ENCODE data around the gene RGS10. TPM values are rescaled to one million over a fixed set of nuclear protein-coding genes. Genes with fewer than 3 reads are reported as not detected.

RGS10 gene
- polyA plus RNA-seq, 1 donor = 35.7 TPM

GRCh38 chr10:119518176-119518575, 24.3 kb downstream of the RGS10 start:
- no peak for DNase-seq (ENCODE audit: low read depth)

- no peak for DNase-seq (ENCODE audit: low read depth)
These were observed 25.0 kb downstream of the RGS10 start for GRCh38 chr10:119517235-119518141.

- no peak for DNase-seq (ENCODE audit: low read depth)
These were observed 25.9 kb downstream of the RGS10 start for GRCh38 chr10:119516381-119517234.

GRCh38 chr10:119515511-119516045, 26.9 kb downstream of the RGS10 start:
- DNase-seq (ENCODE audit: low read depth) = no peak

- no peak for DNase-seq (ENCODE audit: low read depth)
These were observed 27.7 kb downstream of the RGS10 start for GRCh38 chr10:119514819-119515218.

GRCh38 chr10:119511828-119512515, 30.5 kb downstream of the RGS10 start:
- DNase-seq (ENCODE audit: low read depth) = no peak

- no peak for DNase-seq (ENCODE audit: low read depth)
These were observed 32.5 kb downstream of the RGS10 start for GRCh38 chr10:119509909-119510451.

GRCh38 chr10:119507115-119507514, 35.4 kb downstream of the RGS10 start:
- DNase-seq (ENCODE audit: low read depth) = no peak

GRCh38 chr10:119505588-119506315, 36.8 kb downstream of the RGS10 start:
- DNase-seq (ENCODE audit: low read depth) = no peak

- DNase-seq (ENCODE audit: low read depth) = peak; percentile 95
These were observed 37.4 kb downstream of the RGS10 start for GRCh38 chr10:119505131-119505551.

GRCh38 chr10:119504651-119505050, 37.9 kb downstream of the RGS10 start:
- DNase-seq (ENCODE audit: low read depth) = no peak

- no peak for DNase-seq (ENCODE audit: low read depth)
These were observed 38.7 kb downstream of the RGS10 start for GRCh38 chr10:119503821-119504220.

- DNase-seq (ENCODE audit: low read depth) = no peak
These were observed 39.8 kb downstream of the RGS10 start for GRCh38 chr10:119502618-119503155.

GRCh38 chr10:119502209-119502608, 40.3 kb downstream of the RGS10 start:
- DNase-seq (ENCODE audit: low read depth) = no peak

GRCh38 chr10:119501690-119502089, 40.8 kb downstream of the RGS10 start:
- DNase-seq (ENCODE audit: low read depth) = no peak

GRCh38 chr10:119500821-119501220, 41.7 kb downstream of the RGS10 start:
- DNase-seq (ENCODE audit: low read depth) = no peak

GRCh38 chr10:119500123-119500795, 42.3 kb downstream of the RGS10 start:
- no peak for DNase-seq (ENCODE audit: low read depth)

GRCh38 chr10:119499677-119500002, 42.9 kb downstream of the RGS10 start:
- DNase-seq (ENCODE audit: low read depth) = no peak

GRCh38 chr10:119498889-119499676, 43.4 kb downstream of the RGS10 start:
- no peak for DNase-seq (ENCODE audit: low read depth)
